SK-N-SH (cell line): Measurements from ENCODE around the gene PARN. TPM values are rescaled to one million over a fixed set of nuclear protein-coding genes. Genes with fewer than 3 reads are reported as not detected.

ENCODE experiments used
- CTCF ChIA-PET: fragments of 300-600, 350-600 bp; formaldehyde crosslinking; extraction: SDS; loops from one replicate; lab custom pipeline; 2021; lab: Yijun Ruan, JAX
- POLR2A ChIA-PET: fragments of 350-600 bp; sonication (Branson Sonifier 250); formaldehyde crosslinking; extraction: SDS; loops from one replicate; lab custom pipeline; 2020; ENCODE audit warnings: antibody characterized with exemption, inconsistent platforms; lab: Yijun Ruan, JAX
- DNase-seq: peaks from one replicate; pipeline ENCODE4 v3.0.0; 2012
- H2AFZ ChIP-seq: fragments of 200-600 bp; sonication (generic); 2 replicates; pipeline ENCODE4 v1.8.1; 2016; ENCODE audit warnings: antibody characterized with exemption, mild to moderate bottlenecking, low read depth
- H3F3A ChIP-seq: fragments of 200-600 bp; sonication (generic); replicated peaks from 2 replicates; pipeline ENCODE3; 2016; ENCODE audit warnings: antibody characterized with exemption, mild to moderate bottlenecking; ENCODE audit not compliant: insufficient read depth
- H3K27ac ChIP-seq, 2 experiments: fragments of 200-500 bp in 1 of 2; fragments of 200-600 bp in 1 of 2; sonication (Bioruptor generic) in 1 of 2; sonication (generic), shearing (Covaris generic) in 1 of 2; 2 replicates each; pipeline versions ENCODE4 v1.5.1 to v1.6.1; 2014 to 2016; ENCODE audit warnings: low read depth in 2 of 2, inconsistent platforms in 1 of 2, low read length in 1 of 2, mild to moderate bottlenecking in 1 of 2, mixed read lengths in 1 of 2
- H3K27me3 ChIP-seq: fragments of 200-600 bp; sonication (generic), shearing (Covaris generic); 2 replicates; pipeline ENCODE4 v1.6.1; 2016; ENCODE audit warnings: mixed run types; ENCODE audit not compliant: insufficient read depth
- H3K36me3 ChIP-seq, 2 experiments: fragments of 200-500 bp in 1 of 2; fragments of 200-600 bp in 1 of 2; sonication (Bioruptor generic) in 1 of 2; sonication (generic) in 1 of 2; replicated peaks in 1 of 2; 2 replicates each; pipeline versions ENCODE3 to v1.5.1; 2014 to 2016; ENCODE audit warnings: low read length in 1 of 2, mild to moderate bottlenecking in 1 of 2; ENCODE audit not compliant: insufficient read depth in 2 of 2, control insufficient read depth in 1 of 2
- H3K4me1 ChIP-seq, 2 experiments: fragments of 200-500 bp in 1 of 2; fragments of 200-600 bp in 1 of 2; sonication (Bioruptor generic) in 1 of 2; sonication (generic), shearing (Covaris generic) in 1 of 2; 2 replicates each; pipeline versions ENCODE4 v1.5.1 to v1.6.1; 2014 to 2016; ENCODE audit warnings: low read depth in 1 of 2, low read length in 1 of 2, mixed run types in 1 of 2; ENCODE audit not compliant: insufficient read depth in 2 of 2, control insufficient read depth in 1 of 2
- H3K4me2 ChIP-seq: fragments of 200-600 bp; sonication (generic), shearing (Covaris generic); 2 replicates; pipeline ENCODE4 v1.6.1; 2017; ENCODE audit warnings: mixed run types
- H3K4me3 ChIP-seq, 2 experiments: fragments of 200-500 bp in 1 of 2; fragments of 200-600 bp in 1 of 2; sonication (Bioruptor generic) in 1 of 2; sonication (generic), shearing (Covaris generic) in 1 of 2; 2 replicates each; pipeline versions ENCODE4 v1.5.1 to v1.8.1; 2014 to 2016; ENCODE audit warnings: low read depth in 2 of 2, inconsistent platforms in 1 of 2, low read length in 1 of 2, mild to moderate bottlenecking in 1 of 2, mixed read lengths in 1 of 2, moderate library complexity in 1 of 2
- H3K79me2 ChIP-seq: fragments of 200-600 bp; sonication (generic); 2 replicates; pipeline ENCODE4 v1.8.1; 2017; ENCODE audit warnings: mild to moderate bottlenecking; ENCODE audit not compliant: insufficient read depth
- H3K9ac ChIP-seq: fragments of 200-600 bp; sonication (generic); 2 replicates; pipeline ENCODE4 v1.6.1; 2017; ENCODE audit warnings: mixed run types
- H3K9me2 ChIP-seq: fragments of 200-600 bp; sonication (generic); 2 replicates; pipeline ENCODE4 v1.6.1; 2017; ENCODE audit warnings: mixed run types
- H3K9me3 ChIP-seq: fragments of 200-600 bp; sonication (generic); 2 replicates; pipeline ENCODE4 v1.6.1; 2017; ENCODE audit warnings: mixed run types, mild to moderate bottlenecking, moderate library complexity
- H4K20me1 ChIP-seq: fragments of 200-600 bp; sonication (generic); 2 replicates; pipeline ENCODE4 v1.6.1; 2017; ENCODE audit warnings: mild to moderate bottlenecking, mixed run types; ENCODE audit not compliant: insufficient read depth
- CTCF ChIP-seq: fragments of 200-600 bp; sonication (generic); IDR thresholded peaks from 2 replicates; pipeline ENCODE4 v1.6.1; 2017; ENCODE audit warnings: antibody characterized with exemption, mild to moderate bottlenecking, moderate library complexity
- ELF1 ChIP-seq: IDR thresholded peaks from 2 replicates; pipeline ENCODE4 v1.4.0; 2012
- EP300 ChIP-seq, 2 experiments: IDR thresholded peaks; 2 replicates each; pipeline versions ENCODE4 v1.4.0 to v1.6.1; 2012; ENCODE audit warnings: borderline replicate concordance in 1 of 2, low read depth in 1 of 2, low read length in 1 of 2
- EZH2phosphoT487 ChIP-seq: fragments of 200-600 bp; sonication (generic); IDR thresholded peaks from 2 replicates; pipeline ENCODE4 v1.6.1; 2017; ENCODE audit warnings: low read depth, mixed run types, mild to moderate bottlenecking, antibody characterized with exemption, moderate library complexity, borderline replicate concordance
- FOSL2 ChIP-seq: IDR thresholded peaks from 2 replicates; pipeline ENCODE4 v1.4.0; 2012; ENCODE audit warnings: low read depth, mild to moderate bottlenecking, moderate library complexity, borderline replicate concordance
- GABPA ChIP-seq: IDR thresholded peaks from 2 replicates; pipeline ENCODE4 v1.4.0; 2012; ENCODE audit warnings: low read depth, mild to moderate bottlenecking
- GATA2 ChIP-seq: sonication (generic); formaldehyde crosslinking; IDR thresholded peaks from 2 replicates; pipeline ENCODE4 v1.5.0; 2020; ENCODE audit warnings: mild to moderate bottlenecking, missing genetic modification reagents
- MEF2A ChIP-seq: IDR thresholded peaks from 2 replicates; pipeline ENCODE4 v1.4.0; 2012; ENCODE audit warnings: low read depth, borderline replicate concordance
- RAD21 ChIP-seq: IDR thresholded peaks from 2 replicates; pipeline ENCODE4 v1.6.1; 2012; ENCODE audit warnings: mild to moderate bottlenecking, low read length
- RCOR1 ChIP-seq: fragments of 150-350 bp; IDR thresholded peaks from 2 replicates; pipeline ENCODE4 v1.6.1; 2017; ENCODE audit warnings: antibody characterized with exemption, low read length
- RXRA ChIP-seq: IDR thresholded peaks from 2 replicates; pipeline ENCODE4 v1.4.0; 2012; ENCODE audit warnings: low read depth, mild to moderate bottlenecking, borderline replicate concordance
- SIN3A ChIP-seq: IDR thresholded peaks from 2 replicates; pipeline ENCODE4 v1.6.1; 2012; ENCODE audit warnings: low read depth, mild to moderate bottlenecking, low read length, moderate library complexity, borderline replicate concordance
- SMC3 ChIP-seq: IDR thresholded peaks from 2 replicates; pipeline ENCODE4 v1.6.1; 2012; ENCODE audit warnings: low read depth, low read length, improper control_type of control experiment
- TCF12 ChIP-seq: IDR thresholded peaks from 2 replicates; pipeline ENCODE4 v1.4.0; 2012
- YY1 ChIP-seq: IDR thresholded peaks from 2 replicates; pipeline ENCODE4 v1.4.0; 2012; ENCODE audit warnings: low read depth, mild to moderate bottlenecking
- WGBS: methylation state at CpG from one replicate; pipeline ENCODE4 v1.1.6; 2017; ENCODE audit warnings: low lambda C conversion rate; 5-methylcytosine and 5-hydroxymethylcytosine counted together
- polyA plus RNA-seq, 3 experiments: library from polyadenylated mRNA; depleted of rRNA; stranded (reverse); fragments of >200 nt; gene quantifications; 2 replicates each; pipeline ENCODE4 v1.2.3, GENCODE V29; 2012
- TF ChIP-seq, protein P1 (sequence below): IDR thresholded peaks from 2 replicates; pipeline ENCODE4 v1.4.0; 2012; ENCODE audit warnings: low read depth, borderline replicate concordance
- TF ChIP-seq, protein P2 (sequence below): IDR thresholded peaks from 2 replicates; pipeline ENCODE4 v1.4.0; 2012; ENCODE audit warnings: low read depth
- TF ChIP-seq, protein P3 (sequence below): fragments of 150-350 bp; IDR thresholded peaks from 2 replicates; pipeline ENCODE4 v1.6.1; 2016; ENCODE audit warnings: mild to moderate bottlenecking, low read depth, low read length

PARN gene
- polyA plus RNA-seq, 1 of the 3 experiments (the other 2 are of a cell fraction) = 20.5 TPM

DNA sequence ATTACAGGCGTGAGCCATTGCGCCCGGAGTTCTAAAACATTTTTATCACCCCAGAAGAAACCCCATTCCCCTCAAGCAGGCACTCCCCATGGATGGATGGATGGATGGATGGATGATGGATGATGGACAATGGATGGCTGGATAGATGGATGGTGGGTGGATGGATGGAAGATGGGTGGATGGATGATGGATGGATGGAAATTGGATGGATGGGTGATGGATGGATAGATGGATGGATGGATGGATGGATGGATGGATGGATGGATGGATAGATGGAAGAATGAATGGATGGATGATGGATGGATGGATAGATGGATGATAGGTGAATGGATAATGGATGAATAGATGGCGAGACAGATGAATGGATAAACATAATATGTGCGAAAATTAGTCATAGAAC lies 47.6 kb upstream of the PARN start:
- ChIA-PET CTCF (no interaction called here), POLR2A (interaction anchor here (0.6 kb wide), 1 partner anchor 21 kb away, joined by 3 read pairs; no protein-coding TSS in a partner anchor)
- TF ChIP-seq RCOR1 = no peak
- TF ChIP-seq, protein P1, sequence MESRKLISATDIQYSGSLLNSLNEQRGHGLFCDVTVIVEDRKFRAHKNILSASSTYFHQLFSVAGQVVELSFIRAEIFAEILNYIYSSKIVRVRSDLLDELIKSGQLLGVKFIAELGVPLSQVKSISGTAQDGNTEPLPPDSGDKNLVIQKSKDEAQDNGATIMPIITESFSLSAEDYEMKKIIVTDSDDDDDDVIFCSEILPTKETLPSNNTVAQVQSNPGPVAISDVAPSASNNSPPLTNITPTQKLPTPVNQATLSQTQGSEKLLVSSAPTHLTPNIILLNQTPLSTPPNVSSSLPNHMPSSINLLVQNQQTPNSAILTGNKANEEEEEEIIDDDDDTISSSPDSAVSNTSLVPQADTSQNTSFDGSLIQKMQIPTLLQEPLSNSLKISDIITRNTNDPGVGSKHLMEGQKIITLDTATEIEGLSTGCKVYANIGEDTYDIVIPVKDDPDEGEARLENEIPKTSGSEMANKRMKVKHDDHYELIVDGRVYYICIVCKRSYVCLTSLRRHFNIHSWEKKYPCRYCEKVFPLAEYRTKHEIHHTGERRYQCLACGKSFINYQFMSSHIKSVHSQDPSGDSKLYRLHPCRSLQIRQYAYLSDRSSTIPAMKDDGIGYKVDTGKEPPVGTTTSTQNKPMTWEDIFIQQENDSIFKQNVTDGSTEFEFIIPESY = no peak
- TF ChIP-seq, protein P2, sequence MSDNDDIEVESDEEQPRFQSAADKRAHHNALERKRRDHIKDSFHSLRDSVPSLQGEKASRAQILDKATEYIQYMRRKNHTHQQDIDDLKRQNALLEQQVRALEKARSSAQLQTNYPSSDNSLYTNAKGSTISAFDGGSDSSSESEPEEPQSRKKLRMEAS = no peak
- no peak for TF ChIP-seq ELF1
- TF ChIP-seq, protein P3, sequence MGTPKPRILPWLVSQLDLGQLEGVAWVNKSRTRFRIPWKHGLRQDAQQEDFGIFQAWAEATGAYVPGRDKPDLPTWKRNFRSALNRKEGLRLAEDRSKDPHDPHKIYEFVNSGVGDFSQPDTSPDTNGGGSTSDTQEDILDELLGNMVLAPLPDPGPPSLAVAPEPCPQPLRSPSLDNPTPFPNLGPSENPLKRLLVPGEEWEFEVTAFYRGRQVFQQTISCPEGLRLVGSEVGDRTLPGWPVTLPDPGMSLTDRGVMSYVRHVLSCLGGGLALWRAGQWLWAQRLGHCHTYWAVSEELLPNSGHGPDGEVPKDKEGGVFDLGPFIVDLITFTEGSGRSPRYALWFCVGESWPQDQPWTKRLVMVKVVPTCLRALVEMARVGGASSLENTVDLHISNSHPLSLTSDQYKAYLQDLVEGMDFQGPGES = no peak
- Histone ChIP-seq H3K4me1 (no peaks in the 10 kb centered on the region), H3K27me3 (no peaks in the 10 kb centered on the region; the same call in 1 of the 2 replicates), H3K27ac (no peak overlapping the region), H4K20me1 (no peaks in the 10 kb centered on the region), H3K9me3 (no peaks in the 10 kb centered on the region), H3K4me3 (no peak overlapping the region), H3K36me3 (no peaks in the 10 kb centered on the region), H3K79me2 (no peaks in the 10 kb centered on the region), H3F3A (no peaks in the 10 kb centered on the region), H3K4me2 (no peak overlapping the region), H2AFZ (no peak overlapping the region), H3K9me2 (no peaks in the 10 kb centered on the region), H3K9ac (no peak overlapping the region)
- 73% methylated on average over 5 of the region's 5 CpGs for WGBS
- DNase-seq = no peak

DNA sequence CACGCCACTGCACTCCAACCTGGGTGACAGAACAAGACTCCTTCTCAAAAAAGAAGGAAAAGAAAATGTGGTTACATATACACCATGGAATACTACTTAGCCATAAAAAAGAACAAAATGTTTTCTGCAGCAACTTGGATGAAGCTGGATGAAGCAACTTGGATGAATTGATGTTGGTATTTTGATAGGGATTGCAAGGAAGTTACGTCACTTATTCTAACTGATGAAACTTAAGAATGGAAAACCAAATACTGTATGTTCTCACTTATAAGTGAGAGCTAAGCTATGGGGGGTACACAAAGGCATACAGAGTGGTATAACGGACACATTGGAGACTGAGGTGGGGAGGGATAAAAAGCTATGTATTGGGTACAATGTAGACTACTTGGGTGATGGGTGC lies 46.6 kb upstream of the PARN start:
- no peak for TF ChIP-seq EZH2phosphoT487
- no peak for TF ChIP-seq RAD21
- no peak for TF ChIP-seq RCOR1
- TF ChIP-seq EP300 (IDR thresholded peaks at IDR 0.05; ENCODE audit: borderline replicate concordance in 1 of 2, low read depth in 1 of 2, low read length in 1 of 2) = no peak
- TF ChIP-seq GATA2 = no peak
- no peak for TF ChIP-seq RXRA
- TF ChIP-seq MEF2A = no peak
- no peak for TF ChIP-seq FOSL2
- no peak for TF ChIP-seq GABPA
- no peak for TF ChIP-seq YY1
- TF ChIP-seq TCF12 = no peak
- no peak for TF ChIP-seq CTCF
- TF ChIP-seq SMC3 = no peak
- no peak for TF ChIP-seq SIN3A
- H3K4me3 ChIP-seq = no peak overlapping the region
- H3K9me2 ChIP-seq = no peaks in the 10 kb centered on the region
- DNase-seq = no peak
- H3K27me3 ChIP-seq = no peaks in the 10 kb centered on the region; the same call in 1 of the 2 replicates
- CTCF ChIA-PET = no interaction called here
- H2AFZ ChIP-seq = no peak overlapping the region
- H3K4me1 ChIP-seq = no peaks in the 10 kb centered on the region
- H3K36me3 ChIP-seq = no peaks in the 10 kb centered on the region
- H3K9ac ChIP-seq = no peak overlapping the region
- H3K27ac ChIP-seq = no peak overlapping the region
- H4K20me1 ChIP-seq = no peaks in the 10 kb centered on the region
- no peaks in the 10 kb centered on the region for H3K79me2 ChIP-seq
- 24% methylated on average over 3 of the region's 3 CpGs for WGBS
- no peak overlapping the region for H3K4me2 ChIP-seq
- POLR2A ChIA-PET = no interaction called here
- H3K9me3 ChIP-seq = no peaks in the 10 kb centered on the region
- no peaks in the 10 kb centered on the region for H3F3A ChIP-seq
